Caki2 (cell line): ENCODE results near the gene SEC61B. TPM values are rescaled to one million over a fixed set of nuclear protein-coding genes. Genes with fewer than 3 reads are reported as not detected.

Experiments
- DNase-seq: peaks from one replicate; pipeline ENCODE4 v3.0.0-alpha.2; 2015; ENCODE audit warnings: low read depth
- in situ Hi-C: cut with HindIII; loops from 2 replicates; pipeline ENCODE4 v1.10.0; 2016; ENCODE audit warnings: low sequenced_read_pairs, low pct_unique_long_range_greater_than_20kb, mixed read lengths
- total RNA-seq: library from RNA; depleted of rRNA; stranded (reverse); fragments of >200 nt; shearing (Covaris generic); gene quantifications from 2 replicates; pipeline ENCODE4 v1.2.3, GENCODE V29; 2014; ENCODE audit warnings: low replicate concordance; rRNA removed

The SEC61B gene
- total RNA-seq, 1 experiment from 2014 or later: 185 TPM

- in situ Hi-C loops: no loop called here
- no peak for DNase-seq
Observed at GRCh38 chr9:99259231-99259918, 37.3 kb downstream of the SEC61B start.

DNA sequence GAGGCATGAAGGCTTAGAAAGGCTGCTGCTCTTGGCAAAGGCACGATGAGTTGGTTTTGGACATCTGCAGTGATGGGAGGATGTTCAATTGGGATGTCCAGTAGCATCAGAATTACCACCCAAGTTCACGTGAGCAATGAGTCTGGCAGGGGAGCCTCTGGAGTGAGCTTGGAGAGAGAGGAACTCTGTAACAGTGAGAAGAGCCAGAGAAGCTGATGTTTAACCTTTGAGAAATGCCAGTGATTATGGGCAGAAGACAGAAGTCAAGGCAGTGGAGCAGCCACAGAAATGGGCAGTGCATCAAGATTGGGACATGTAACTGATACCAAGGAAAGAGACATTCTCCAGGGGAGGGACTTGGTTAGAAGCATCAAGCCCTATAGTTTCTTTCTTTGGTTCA, 39.8 kb downstream of the SEC61B start:
- DNase-seq: no peak
- in situ Hi-C loops: no loop called here

GRCh38 chr9:99262949-99263418, 40.9 kb downstream of the SEC61B start:
- DNase-seq: no peak
- in situ Hi-C loops: no loop called here

DNA sequence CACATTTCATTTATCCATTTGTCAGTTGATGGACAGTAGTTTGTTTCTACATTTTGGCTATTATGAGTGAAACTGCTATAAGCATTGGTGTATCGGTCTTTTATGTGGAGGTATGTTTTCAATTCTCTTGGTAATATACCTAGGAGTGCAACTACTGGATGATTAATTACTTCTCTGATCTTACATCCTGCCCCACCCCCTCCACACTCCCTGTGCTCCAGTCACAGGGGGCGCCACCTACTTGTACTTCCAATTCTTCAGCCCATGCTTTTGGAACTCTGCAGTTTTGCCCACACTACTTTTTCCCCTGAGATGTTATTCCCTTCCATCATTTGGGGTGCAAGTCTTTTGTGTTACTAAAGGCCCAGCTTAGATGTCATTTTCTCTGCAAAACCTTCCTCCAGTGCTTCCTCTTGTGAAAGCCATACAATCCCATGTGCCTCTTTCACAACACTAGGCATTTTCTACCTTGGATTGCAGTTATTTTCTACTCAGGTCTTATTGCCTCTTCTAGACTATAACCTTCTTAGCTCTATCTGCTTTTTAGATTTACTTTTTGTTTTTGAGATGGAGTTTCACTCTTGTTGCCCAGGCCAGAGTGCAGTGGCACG, 42.1 kb downstream of the SEC61B start:
- in situ Hi-C loops: no loop called here
- no peak for DNase-seq

DNA sequence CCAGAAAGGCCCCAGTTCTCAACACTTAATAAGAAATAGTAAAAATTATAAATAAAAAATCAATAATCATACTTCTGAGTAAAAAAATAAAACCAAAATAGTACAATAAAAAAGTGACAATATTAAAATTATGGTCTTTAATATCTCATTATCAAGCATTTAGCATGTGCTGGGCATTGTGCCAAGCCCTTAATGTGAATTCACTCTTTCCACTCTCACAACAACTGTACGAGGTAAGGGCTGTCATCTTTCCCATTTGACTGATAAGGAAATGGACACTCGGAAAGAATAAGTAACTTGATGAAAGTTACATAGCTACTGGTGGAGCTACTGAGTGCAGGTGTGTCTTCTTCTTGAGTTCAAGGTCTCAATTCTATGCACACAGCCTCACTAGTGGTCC, 43.6 kb downstream of the SEC61B start:
- in situ Hi-C loops: no loop called here
- DNase-seq: no peak

- in situ Hi-C loops: no loop called here
- peak; percentile 32 for DNase-seq
Observed at GRCh38 chr9:99266255-99267023, 44.4 kb downstream of the SEC61B start.

GRCh38 chr9:99269416-99269815, 47.3 kb downstream of the SEC61B start:
- no peak for DNase-seq
- in situ Hi-C loops: no loop called here

DNA sequence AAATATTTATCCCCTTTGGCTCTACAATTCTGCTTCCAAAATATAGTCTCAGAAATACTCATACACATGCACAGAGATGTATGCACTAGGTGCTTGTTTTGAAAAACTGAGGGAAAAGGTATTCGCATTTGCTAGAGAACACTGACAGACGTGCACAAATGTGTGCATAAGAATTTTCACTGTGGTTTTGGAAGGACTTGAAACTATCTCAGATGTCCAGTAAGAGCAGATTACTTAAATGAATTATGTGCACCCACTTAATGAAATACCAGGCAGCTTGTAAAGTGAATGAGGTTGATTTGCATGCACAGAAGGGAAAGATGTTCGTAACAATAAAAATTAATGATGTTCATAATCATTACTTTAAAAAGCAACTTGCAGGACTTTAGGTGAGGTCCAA, 48.4 kb downstream of the SEC61B start:
- DNase-seq: no peak
- in situ Hi-C loops: no loop called here

- in situ Hi-C loops: no loop called here
Observed at GRCh38 chr9:99272836-99273235, 50.8 kb downstream of the SEC61B start.

GRCh38 chr9:99274016-99274415, 51.9 kb downstream of the SEC61B start:
- no peak for DNase-seq
- in situ Hi-C loops: no loop called here

More at GRCh38 chr9:99272836-99273235, 50.8 kb downstream of the SEC61B start:
- peak; percentile 10 for DNase-seq

GRCh38 chr9:99274495-99274894, 52.4 kb downstream of the SEC61B start:
- DNase-seq: no peak
- in situ Hi-C loops: no loop called here

Other genes with a start within 250 kb of the SEC61B start
- 6.9 and 8.1 TPM in 2 replicates for gene TGFBR1, start 117.2 kb upstream of the SEC61B start, total RNA-seq
- 19.5 and 21.1 TPM in 2 replicates for gene ALG2, start 340 bp upstream of the SEC61B start, total RNA-seq